Posterior cingulate gyrus (tissue), 11 donors: ENCODE results near the gene DACT2.
"Not testable (repeated sequence)": the region's sequence is repeated elsewhere in the genome, so short reads cannot be mapped to it uniquely, and the experiment has no call there.

ENCODE experiments used
- DNase-seq, 10 donors: peaks; one replicate each; pipeline versions ENCODE4 v3.0.0 to v3.0.0-alpha.2; 2020 to 2021; ENCODE audit warnings: mixed read lengths in 3 of 10
- intact Hi-C: fragments of 100-400 bp; cut with DNase I; formaldehyde crosslinking; loops from one replicate; pipeline ENCODE4 v1.15.1; 2023

The DACT2 gene

GRCh38 chr6:168287460-168287859 lies 32.1 kb downstream of the DACT2 start:
- intact Hi-C loops, DNase-seq: not testable (repeated sequence)

- peak in 2 of 10 donors; percentile 44 to 74 for DNase-seq
- intact Hi-C loops, result not testable (repeated sequence)
These were observed 32.7 kb downstream of the DACT2 start for GRCh38 chr6:168286771-168287446.

- intact Hi-C loops, result no loop called here
- peak in 2 of 10 donors; percentile 21 to 62 for DNase-seq
These were observed 33.5 kb downstream of the DACT2 start for GRCh38 chr6:168286116-168286515.

- peak in 2 of 10 donors; percentile 64 to 79 for DNase-seq
These were observed 34.1 kb downstream of the DACT2 start for GRCh38 chr6:168285456-168285855.

GRCh38 chr6:168284187-168284586 lies 35.4 kb downstream of the DACT2 start:
- DNase-seq, result peak in 1 of 10 donors; percentile 30
- intact Hi-C loops, result no loop called here

More at GRCh38 chr6:168285456-168285855, 34.1 kb downstream of the DACT2 start:
- intact Hi-C loops, result no loop called here

- DNase-seq, result peak in 2 of 10 donors; percentile 55 to 66
These were observed 35.9 kb downstream of the DACT2 start for GRCh38 chr6:168283686-168284025.

GRCh38 chr6:168282985-168283685 lies 36.4 kb downstream of the DACT2 start:
- DNase-seq, result peak in 2 of 10 donors; percentile 35 to 52
- intact Hi-C loops, result no loop called here

More at GRCh38 chr6:168283686-168284025, 35.9 kb downstream of the DACT2 start:
- intact Hi-C loops, result no loop called here

- peak in 1 of 10 donors; percentile 58 for DNase-seq
- intact Hi-C loops, result no loop called here
These were observed 37.8 kb downstream of the DACT2 start for GRCh38 chr6:168281826-168282225.

GRCh38 chr6:168281314-168281713 lies 38.3 kb downstream of the DACT2 start:
- DNase-seq, intact Hi-C loops: not testable (repeated sequence)

- intact Hi-C loops, result no loop called here
These were observed 38.7 kb downstream of the DACT2 start for GRCh38 chr6:168280899-168281245.

GRCh38 chr6:168280020-168280898 lies 39.3 kb downstream of the DACT2 start:
- intact Hi-C loops, result no loop called here
- peak in 2 of 10 donors; percentile 67 to 68 for DNase-seq

More at GRCh38 chr6:168280899-168281245, 38.7 kb downstream of the DACT2 start:
- peak in 1 of 10 donors; percentile 30 for DNase-seq

- intact Hi-C loops, result no loop called here
These were observed 40.1 kb downstream of the DACT2 start for GRCh38 chr6:168279403-168279935.

GRCh38 chr6:168278904-168279303 lies 40.7 kb downstream of the DACT2 start:
- DNase-seq, result peak in 1 of 10 donors; percentile 78
- intact Hi-C loops, result no loop called here

More at GRCh38 chr6:168279403-168279935, 40.1 kb downstream of the DACT2 start:
- DNase-seq, result no peak

GRCh38 chr6:168277274-168277669 lies 42.3 kb downstream of the DACT2 start:
- intact Hi-C loops, result no loop called here
- DNase-seq, result no peak

GRCh38 chr6:168276576-168277273 lies 42.9 kb downstream of the DACT2 start:
- intact Hi-C loops, result no loop called here
- DNase-seq, result peak in 2 of 10 donors; percentile 66 to 74

- no peak for DNase-seq
- intact Hi-C loops, result no loop called here
These were observed 44.4 kb downstream of the DACT2 start for GRCh38 chr6:168275168-168275567.

- intact Hi-C loops, result no loop called here
- peak in 1 of 10 donors; percentile 68 for DNase-seq
These were observed 45.3 kb downstream of the DACT2 start for GRCh38 chr6:168274037-168274952.

- no peak for DNase-seq
These were observed 46.0 kb downstream of the DACT2 start for GRCh38 chr6:168273441-168274036.

More at GRCh38 chr6:168273441-168274036, 46.0 kb downstream of the DACT2 start:
- intact Hi-C loops, result no loop called here
